GM21360 (cell line): ENCODE measurements around the gene GLI3.

Experiments
- ATAC-seq: cut with Tn5 transposase; IDR thresholded peaks from one replicate; pipeline ENCODE4 v1.9.1; 2021; ENCODE audit warnings: mild to moderate bottlenecking, moderate library complexity; ENCODE audit not compliant: unreplicated experiment

Gene GLI3

GRCh38 chr7:42144604-42145003 is 92.4 kb downstream of the GLI3 start:
- ATAC-seq = no peak

- ATAC-seq = no peak
These were observed 93.1 kb downstream of the GLI3 start for GRCh38 chr7:42143711-42144600.

GRCh38 chr7:42142089-42142488 is 94.9 kb downstream of the GLI3 start:
- ATAC-seq = no peak

GRCh38 chr7:42139751-42140150 is 97.3 kb downstream of the GLI3 start:
- no peak for ATAC-seq

- ATAC-seq = no peak
These were observed 98.3 kb downstream of the GLI3 start for GRCh38 chr7:42138691-42139090.

- ATAC-seq = no peak
These were observed 99.1 kb downstream of the GLI3 start for GRCh38 chr7:42137941-42138340.

GRCh38 chr7:42137431-42137830 is 99.6 kb downstream of the GLI3 start:
- no peak for ATAC-seq

GRCh38 chr7:42135728-42136127 is 101.3 kb downstream of the GLI3 start:
- no peak for ATAC-seq

GRCh38 chr7:42134276-42134876 is 102.6 kb downstream of the GLI3 start:
- ATAC-seq = no peak

GRCh38 chr7:42133321-42133720 is 103.7 kb downstream of the GLI3 start:
- ATAC-seq = no peak

GRCh38 chr7:42128703-42129102 is 108.3 kb downstream of the GLI3 start:
- ATAC-seq = no peak

- no peak for ATAC-seq
These were observed 109.8 kb downstream of the GLI3 start for GRCh38 chr7:42127232-42127622.

- no peak for ATAC-seq
These were observed 110.4 kb downstream of the GLI3 start for GRCh38 chr7:42126475-42127231.

- no peak for ATAC-seq
These were observed 111.7 kb downstream of the GLI3 start for GRCh38 chr7:42125321-42125720.

- ATAC-seq = no peak
These were observed 113.3 kb downstream of the GLI3 start for GRCh38 chr7:42123716-42124115.

- no peak for ATAC-seq
These were observed 116.8 kb downstream of the GLI3 start for GRCh38 chr7:42120191-42120590.

- no peak for ATAC-seq
These were observed 119.8 kb downstream of the GLI3 start for GRCh38 chr7:42117201-42117600.

- ATAC-seq = no peak
These were observed 121.2 kb downstream of the GLI3 start for GRCh38 chr7:42115795-42116194.

- ATAC-seq = no peak
These were observed 126.7 kb downstream of the GLI3 start for GRCh38 chr7:42110333-42110732.

GRCh38 chr7:42108803-42109528 is 128.0 kb downstream of the GLI3 start:
- no peak for ATAC-seq
